ENCODE measurements around the gene CDH15. TPM values are rescaled to one million over a fixed set of nuclear protein-coding genes. Genes with fewer than 3 reads are reported as not detected.

Gene CDH15
- polyA plus RNA-seq, 1 experiment: 0.07 TPM

DNA sequence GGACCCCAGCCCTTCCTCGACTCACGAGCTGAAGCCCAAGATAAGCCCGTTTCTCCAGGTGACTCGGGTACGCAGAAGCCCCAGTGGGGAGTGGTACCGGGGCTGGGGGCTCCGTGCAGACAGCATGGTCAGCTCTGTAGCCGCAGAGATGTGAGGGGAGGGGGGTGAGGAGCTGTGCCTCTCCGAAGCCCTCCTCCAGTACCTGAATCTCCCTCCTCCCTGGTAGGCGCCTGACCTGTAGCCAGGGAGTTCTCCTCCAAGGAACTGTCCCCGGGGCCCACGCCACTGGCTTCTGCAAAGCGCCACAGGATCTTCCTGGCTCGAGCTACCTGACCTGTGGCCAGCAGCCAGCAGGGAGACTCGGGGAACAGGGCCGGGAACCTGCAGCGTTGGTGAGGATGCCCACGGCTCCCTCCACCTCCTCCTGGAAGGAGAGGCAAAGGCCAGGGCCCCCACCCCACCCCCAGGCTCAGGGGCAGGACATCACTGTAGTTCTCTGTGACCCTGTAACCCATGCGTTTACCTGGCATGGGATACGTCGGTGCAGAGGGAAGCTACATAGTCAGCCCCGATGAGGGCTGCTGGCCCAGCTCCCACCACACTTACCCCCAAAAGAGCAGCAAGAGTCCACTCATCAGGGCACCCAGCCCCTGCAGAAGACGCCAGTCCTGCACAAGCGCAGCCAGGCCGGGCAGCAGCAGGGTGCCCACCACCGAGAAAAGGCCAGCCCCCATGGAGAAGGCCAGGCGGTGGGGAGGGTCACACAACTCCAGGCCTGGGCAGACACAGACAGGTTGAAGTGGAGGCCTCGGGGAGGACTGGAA lies 27.1 kb downstream of the CDH15 start:
- CTCF ChIA-PET: no interaction called here
- H3K27me3 ChIP-seq (ENCODE audit: control insufficient read depth, insufficient read depth, low read length): peaks cover 22% of the 10 kb centered on the region

DNA sequence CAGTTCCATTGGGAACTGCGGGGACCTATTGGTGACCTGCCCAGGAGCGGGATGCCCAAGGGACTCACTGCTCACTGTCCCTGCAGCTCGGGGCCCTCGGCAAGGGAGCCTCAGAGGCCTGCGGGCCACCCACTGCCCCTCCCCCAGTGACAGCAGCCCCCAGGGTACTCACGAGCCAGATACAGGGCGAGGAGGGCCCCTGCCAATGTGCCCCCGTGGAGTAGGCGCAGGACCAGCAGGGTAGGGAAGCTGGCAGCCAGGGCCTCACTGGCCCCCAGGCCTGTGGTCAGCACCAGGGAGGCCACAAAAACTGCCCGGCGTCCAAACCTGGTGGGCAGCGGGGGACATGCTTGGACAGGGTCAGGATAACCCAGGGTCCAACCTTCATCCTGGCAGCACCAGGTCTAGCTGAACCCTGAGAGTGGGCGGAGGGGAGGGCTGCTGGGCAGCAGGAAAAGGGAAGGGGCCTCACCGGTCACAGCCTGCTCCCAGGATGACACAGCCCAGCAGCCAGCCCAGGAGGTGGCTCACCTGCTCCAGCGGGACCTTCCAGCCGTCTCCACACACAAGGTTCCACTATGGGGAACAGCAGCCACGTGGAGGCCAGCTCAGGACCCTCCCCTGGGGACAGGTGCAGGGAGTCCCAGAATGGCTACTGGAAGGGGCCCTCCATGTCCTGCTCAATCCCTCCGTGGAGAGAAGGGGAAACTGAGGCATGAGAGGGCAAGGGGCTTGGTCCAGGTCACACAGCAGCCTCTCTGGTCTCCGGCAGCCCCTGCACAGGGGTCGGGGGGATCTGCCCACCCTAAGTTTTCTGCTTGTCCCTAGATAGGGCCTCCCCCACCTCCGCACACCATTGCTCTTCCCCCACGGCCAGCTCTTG lies 27.9 kb downstream of the CDH15 start:
- H3K36me3 ChIP-seq (ENCODE audit: control insufficient read depth, insufficient read depth, low read length): no peaks in the 10 kb centered on the region; the same call in 1 of the 2 replicates
- no peak for DNase-seq (ENCODE audit: low read depth)
- TF ChIP-seq, protein P1, sequence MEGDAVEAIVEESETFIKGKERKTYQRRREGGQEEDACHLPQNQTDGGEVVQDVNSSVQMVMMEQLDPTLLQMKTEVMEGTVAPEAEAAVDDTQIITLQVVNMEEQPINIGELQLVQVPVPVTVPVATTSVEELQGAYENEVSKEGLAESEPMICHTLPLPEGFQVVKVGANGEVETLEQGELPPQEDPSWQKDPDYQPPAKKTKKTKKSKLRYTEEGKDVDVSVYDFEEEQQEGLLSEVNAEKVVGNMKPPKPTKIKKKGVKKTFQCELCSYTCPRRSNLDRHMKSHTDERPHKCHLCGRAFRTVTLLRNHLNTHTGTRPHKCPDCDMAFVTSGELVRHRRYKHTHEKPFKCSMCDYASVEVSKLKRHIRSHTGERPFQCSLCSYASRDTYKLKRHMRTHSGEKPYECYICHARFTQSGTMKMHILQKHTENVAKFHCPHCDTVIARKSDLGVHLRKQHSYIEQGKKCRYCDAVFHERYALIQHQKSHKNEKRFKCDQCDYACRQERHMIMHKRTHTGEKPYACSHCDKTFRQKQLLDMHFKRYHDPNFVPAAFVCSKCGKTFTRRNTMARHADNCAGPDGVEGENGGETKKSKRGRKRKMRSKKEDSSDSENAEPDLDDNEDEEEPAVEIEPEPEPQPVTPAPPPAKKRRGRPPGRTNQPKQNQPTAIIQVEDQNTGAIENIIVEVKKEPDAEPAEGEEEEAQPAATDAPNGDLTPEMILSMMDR (IDR thresholded peaks at IDR 0.05; ENCODE audit: insufficient read depth, low read depth, low read length): no peak
- ChIA-PET POLR2A (no interaction called here), CTCF (no interaction called here)
- peaks cover 22% of the 10 kb centered on the region for H3K27me3 ChIP-seq (ENCODE audit: control insufficient read depth, insufficient read depth, low read length)
- H3K4me3 ChIP-seq (ENCODE audit: low read depth, low read length): no peak overlapping the region

More for the DNA sequence above, 27.1 kb downstream of the CDH15 start:
- TF ChIP-seq, protein P1 (IDR thresholded peaks at IDR 0.05; ENCODE audit: insufficient read depth, low read depth, low read length): no peak
- Histone ChIP-seq H3K4me3 (ENCODE audit: low read depth, low read length) (no peak overlapping the region), H3K36me3 (ENCODE audit: control insufficient read depth, insufficient read depth, low read length) (no peaks in the 10 kb centered on the region; the same call in 1 of the 2 replicates)
- no peak for DNase-seq (ENCODE audit: low read depth)
- POLR2A ChIA-PET: no interaction called here

DNA sequence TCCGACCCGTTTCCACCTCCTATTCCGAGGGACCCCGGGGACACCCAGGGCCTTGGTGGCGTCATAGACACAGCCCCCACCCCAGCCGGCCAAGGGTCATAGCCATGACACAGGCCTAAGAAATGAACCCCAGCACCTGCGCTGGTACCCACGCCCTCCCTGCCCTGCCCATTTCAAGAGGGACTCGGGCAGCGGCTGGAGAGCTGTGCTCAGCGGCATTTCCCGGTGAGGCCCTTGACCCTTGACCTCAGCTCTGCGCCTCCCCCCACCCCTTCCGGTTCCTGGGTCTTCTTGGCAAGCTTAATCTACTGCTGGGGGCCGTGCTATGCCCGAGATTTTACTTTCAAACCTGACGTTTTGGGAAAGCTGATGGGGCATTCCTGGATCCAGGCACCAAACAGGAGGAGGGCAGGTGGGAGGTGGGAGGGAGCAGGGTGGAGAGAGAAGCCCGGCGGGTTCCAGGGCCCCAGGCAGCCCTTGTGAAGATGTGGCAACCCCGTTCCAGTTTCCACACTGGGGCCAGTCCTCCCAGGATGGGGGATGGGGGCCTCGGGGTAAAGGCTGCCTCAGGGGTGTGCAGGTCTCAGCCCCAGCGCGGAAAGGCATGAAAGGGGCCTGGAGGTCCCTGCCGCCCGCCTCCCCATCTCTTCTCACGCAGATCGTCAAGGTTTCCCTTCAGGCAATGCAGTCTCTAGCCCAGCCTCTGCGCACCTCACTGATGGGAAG lies 28.7 kb downstream of the CDH15 start, which contains the start of gene SLC22A31:
Gene SLC22A31 (minus strand): TSS at position 414 of the 726 bp plus-strand sequence. CDS start 36 bp downstream, at position 378.
- POLR2A ChIA-PET: no interaction called here
- TF ChIP-seq, protein P1 (IDR thresholded peaks at IDR 0.05; ENCODE audit: insufficient read depth, low read depth, low read length): no peak
- Histone ChIP-seq H3K27me3 (ENCODE audit: control insufficient read depth, insufficient read depth, low read length) (peaks cover 22% of the 10 kb centered on the region), H3K36me3 (ENCODE audit: control insufficient read depth, insufficient read depth, low read length) (no peaks in the 10 kb centered on the region; the same call in 1 of the 2 replicates), H3K4me3 (ENCODE audit: low read depth, low read length) (peak within 1 kb of the TSS; percentile 9)
- CTCF ChIA-PET: no interaction called here
- DNase-seq (ENCODE audit: low read depth): no peak

DNA sequence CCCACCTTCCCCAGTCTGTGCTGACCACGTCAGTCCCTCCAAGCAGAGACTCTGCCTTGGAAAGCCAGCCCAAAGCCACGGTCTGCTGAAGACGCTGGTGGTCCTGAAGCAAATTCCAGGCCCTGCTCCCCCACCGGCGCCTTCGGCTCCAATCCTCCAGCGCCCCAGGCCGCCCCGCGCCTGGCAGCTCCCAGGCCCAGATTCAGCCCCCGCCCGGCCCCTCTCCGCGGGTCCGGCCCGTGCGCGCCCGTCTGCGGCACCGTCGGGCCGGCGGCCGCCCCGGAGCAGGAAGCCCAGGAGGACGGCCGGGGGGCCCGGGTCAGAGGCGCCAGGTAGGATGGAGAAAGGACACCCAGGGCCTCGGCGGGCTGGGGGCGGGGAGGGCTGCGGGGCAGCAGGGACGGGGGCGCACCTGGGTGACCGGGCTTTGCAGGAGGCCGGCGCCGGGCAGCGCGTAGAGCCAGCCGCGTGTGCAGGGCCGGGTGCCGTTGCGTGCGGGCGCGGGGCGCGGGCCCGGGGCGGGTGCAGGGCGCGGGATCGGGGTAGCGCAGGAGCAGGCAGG lies 29.4 kb downstream of the CDH15 start:
- Histone ChIP-seq H3K4me3 (ENCODE audit: low read depth, low read length) (no peak overlapping the region; the same call in 1 of the 2 replicates), H3K36me3 (ENCODE audit: control insufficient read depth, insufficient read depth, low read length) (no peaks in the 10 kb centered on the region; the same call in 1 of the 2 replicates), H3K27me3 (ENCODE audit: control insufficient read depth, insufficient read depth, low read length) (peaks cover 22% of the 10 kb centered on the region)
- TF ChIP-seq, protein P1 (IDR thresholded peaks at IDR 0.05; ENCODE audit: insufficient read depth, low read depth, low read length): no peak
- no peak for DNase-seq (ENCODE audit: low read depth)
- ChIA-PET CTCF (no interaction called here), POLR2A (no interaction called here)
